Cortex of kidney (tissue), 1 donor: Measurements from ENCODE around the gene C2CD2.
"Not testable (repeated sequence)": the region's sequence is repeated elsewhere in the genome, so short reads cannot be mapped to it uniquely, and the experiment has no call there.

ENCODE experiments used
- DNase-seq: peaks from one replicate; lab custom pipeline; 2025; lab: John Stamatoyannopoulos, UW

The C2CD2 gene

GRCh38 chr21:41953831-41954653, at the start of gene C2CD2:
TSS of gene C2CD2 (minus strand) at chr21:41954018. CDS start at chr21:41953648, 370 bp downstream.
- DNase-seq = no peak

DNA sequence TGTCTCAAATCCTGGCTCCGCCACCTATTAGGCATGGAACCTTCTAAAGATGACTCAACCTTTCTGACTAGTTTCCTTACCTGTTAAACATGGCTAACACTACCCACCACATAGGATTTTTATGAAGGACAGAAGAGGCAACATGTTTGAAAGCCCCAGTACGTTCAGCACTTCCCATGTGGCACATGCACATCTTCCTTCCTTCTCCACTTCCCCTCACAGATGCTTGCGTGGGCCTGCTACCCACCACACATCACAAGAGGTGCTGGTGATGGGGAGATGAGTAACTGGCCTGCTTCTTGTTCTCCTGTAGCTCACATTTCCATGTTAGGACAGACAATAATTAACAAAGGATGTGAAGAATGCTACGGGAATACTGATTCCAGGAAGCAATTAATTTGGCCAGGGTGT, 49.2 kb upstream of the C2CD2 start:
- DNase-seq = no peak

DNA sequence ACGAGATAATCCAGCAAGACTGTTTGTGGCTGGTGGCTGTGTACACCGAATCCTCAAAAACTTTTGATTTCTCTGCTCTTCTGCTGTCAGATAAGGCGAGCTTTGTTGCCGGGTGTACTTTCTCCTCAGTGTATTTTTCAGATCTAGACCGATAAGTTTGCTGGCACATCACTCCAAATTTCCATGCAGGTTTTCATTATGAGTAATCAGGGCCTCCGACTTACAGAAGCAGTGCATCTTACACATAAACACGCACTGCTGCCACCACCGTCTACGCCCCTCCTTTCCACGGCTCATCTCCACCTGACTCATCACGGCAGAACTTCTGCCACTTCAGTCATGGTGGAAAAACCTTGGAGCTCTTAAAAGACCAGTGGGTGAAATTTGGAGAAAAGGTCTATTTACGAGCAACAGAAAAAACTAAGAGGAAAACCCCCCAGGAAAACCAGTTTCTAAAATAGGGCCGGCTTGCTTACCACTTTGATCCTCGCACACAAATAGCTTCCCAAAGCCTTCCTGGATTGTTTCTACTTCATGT, 48.7 kb upstream of the C2CD2 start:
- DNase-seq = no peak

DNA sequence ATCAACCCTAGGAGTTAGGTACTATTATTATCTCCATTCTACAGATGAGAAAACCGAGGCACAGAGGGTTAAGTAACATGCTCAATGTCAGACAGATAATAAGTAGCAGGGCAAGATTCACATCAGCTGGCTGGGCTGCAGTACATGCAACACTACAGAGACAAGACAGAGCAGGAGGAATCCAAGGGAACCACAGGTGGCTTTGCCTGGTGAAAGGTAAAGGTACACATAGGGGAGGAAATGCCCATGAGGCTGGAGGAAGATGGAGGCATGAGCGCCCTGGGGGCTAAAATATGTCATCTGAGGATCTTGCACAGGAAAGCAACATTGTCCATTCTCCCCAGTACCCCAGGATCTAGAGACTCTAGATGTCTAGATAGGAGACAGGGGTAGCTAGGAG, 48.0 kb upstream of the C2CD2 start:
- DNase-seq = no peak

DNA sequence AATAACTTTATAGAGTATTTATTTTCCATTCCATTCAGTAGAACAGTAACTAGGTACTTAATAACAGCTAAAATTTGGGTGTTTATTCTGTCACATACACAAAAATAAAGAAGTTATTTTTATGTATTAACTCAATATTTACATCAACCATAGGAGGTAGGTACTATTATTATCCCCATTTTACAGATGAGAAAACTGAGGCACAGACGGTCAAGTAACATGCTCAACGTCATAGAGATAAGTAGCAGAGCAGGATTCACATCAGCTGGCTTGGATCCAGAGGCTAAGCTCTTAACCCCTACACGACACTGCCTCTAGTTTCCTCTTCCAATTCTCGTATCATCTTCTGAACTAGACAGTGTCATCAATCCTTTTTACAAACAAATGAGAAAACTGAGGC, 47.1 kb upstream of the C2CD2 start:
- no peak for DNase-seq

GRCh38 chr21:41997657-41998056, 43.8 kb upstream of the C2CD2 start:
- DNase-seq = no peak

GRCh38 chr21:41995577-41995976, 41.8 kb upstream of the C2CD2 start:
- no peak for DNase-seq

- not testable (repeated sequence) for DNase-seq
Observed at GRCh38 chr21:41994613-41995012, 40.8 kb upstream of the C2CD2 start.

DNA sequence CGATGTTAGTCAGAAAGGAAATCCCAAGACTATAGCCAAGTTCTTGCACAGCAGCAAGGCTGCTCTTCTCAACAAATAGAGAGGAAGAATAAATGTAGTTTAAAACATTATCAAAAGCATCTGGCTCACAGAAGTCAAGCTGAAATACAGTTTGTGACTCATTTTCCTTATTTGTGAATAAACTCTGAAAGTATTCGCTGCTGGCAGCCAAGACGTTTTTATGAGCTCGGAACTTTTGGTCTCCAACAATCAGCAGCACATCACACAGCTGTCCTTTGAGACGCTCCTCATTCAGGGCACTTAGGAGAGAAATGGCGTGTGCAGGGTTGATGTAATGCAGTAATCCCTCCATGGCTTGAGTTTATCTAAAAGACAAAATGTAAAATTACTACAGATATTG, 39.9 kb upstream of the C2CD2 start:
- DNase-seq = no peak

DNA sequence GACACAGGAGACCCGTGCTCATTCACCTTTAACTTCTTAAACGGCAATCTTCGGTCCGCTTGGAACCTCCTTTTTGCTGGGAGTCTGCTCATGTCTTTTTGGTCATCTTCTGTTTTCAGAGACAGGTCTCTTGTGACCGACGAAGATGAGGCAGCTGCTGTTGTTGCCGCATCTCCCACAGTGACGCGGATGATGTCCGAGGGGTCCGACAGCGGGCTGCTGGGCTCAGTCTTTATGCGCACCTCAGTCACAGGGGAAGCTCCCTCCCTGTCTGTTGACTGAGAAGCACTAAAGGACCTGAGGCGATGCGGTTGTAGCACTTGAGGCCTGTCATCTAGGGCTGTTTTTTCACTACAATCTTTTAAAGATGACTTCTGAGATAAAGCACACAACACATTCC, 38.8 kb upstream of the C2CD2 start:
- no peak for DNase-seq

DNA sequence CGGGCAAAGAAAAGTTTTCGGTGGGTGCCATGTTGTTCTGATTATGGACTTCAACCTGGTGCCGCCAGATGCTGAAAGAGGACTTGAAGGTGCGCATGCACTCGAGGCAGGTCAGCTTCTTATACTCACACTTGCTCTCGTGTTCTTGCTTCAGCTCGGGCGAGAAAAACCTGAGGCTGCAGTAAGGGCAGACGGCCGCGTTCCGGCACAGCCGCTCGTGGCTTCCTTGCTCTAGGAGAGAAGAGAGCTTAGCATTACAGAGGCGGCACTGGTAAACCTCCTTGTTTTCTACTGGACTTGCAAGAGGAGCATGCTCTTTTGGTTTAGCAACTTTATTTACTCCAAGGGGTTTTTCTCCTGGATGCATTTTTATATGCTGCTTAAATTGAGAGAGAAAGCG, 37.8 kb upstream of the C2CD2 start:
- no peak for DNase-seq

- DNase-seq = no peak
Observed at GRCh38 chr21:41989698-41990097, 35.9 kb upstream of the C2CD2 start.

DNA sequence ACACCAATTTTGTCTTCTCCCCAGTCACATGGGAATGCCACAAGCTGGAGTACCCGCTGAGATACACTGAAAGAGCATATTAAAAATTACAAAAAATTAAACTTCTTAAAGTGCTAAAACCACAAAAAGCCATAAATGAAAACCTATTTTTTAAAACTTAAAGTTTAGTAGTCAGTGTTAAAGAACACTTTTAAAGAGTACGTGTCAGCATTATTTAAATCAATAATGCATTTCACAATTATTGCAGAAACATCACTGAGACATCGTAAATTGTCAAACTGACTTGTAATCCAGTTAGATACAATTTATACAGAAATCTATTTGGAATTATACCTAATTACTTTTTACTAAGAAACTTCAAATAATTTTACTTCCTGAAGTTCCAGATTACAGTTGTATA, 33.5 kb upstream of the C2CD2 start:
- no peak for DNase-seq

DNA sequence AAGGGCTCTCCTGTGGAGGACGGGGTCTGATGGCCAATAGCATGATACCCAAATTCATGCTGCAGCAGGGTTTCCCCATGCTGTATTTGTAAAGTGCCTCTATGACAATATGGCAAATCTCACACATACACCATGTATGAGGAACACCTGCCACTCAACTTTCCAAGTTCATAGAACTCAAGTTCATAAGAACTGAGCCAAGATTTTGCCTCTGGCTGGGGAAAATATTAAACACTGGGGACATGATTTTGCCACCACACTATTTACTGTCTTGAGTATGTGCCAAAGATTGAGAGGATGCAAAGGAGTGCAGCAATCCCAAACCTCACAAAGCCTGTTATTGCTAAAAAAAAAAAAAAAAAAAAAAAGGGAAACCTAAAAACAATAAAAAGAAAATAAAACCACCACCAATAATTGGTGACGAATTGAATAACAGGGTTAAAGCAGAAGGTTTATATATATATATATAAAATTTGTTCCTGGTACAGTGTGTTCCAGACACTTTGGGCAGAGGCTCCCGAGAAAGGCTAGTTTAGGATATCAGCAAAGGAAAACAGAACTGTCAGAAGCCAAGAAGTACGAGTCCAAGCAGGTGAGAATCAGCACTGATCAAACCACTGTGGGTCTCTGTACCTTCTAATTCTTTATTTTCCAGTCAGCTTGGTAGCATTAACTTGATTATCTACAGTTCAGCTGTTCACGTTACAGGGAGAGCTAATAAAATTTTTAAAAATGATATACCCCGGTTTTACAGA, 32.0 kb upstream of the C2CD2 start:
- no peak for DNase-seq

GRCh38 chr21:41983229-41983628, 29.4 kb upstream of the C2CD2 start:
- no peak for DNase-seq

DNA sequence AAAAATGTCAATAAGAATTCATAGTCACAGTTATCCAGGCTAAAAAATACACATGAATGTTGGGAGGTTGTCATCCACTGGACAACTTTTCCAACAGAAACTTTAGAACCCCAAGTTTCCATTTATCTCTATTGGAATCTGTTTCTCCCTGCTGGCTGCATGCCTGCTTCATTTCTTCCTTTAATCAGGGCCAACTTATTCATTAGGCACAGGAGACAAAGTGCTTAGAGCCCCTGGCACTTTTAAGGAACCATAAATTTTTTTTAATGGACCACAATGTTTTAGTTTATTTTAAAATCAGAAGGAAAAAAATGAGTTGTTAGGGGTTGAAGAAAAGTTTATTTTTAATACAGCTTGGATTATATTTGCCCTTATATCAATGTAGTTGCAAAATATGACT, 26.7 kb upstream of the C2CD2 start:
- DNase-seq = no peak

DNA sequence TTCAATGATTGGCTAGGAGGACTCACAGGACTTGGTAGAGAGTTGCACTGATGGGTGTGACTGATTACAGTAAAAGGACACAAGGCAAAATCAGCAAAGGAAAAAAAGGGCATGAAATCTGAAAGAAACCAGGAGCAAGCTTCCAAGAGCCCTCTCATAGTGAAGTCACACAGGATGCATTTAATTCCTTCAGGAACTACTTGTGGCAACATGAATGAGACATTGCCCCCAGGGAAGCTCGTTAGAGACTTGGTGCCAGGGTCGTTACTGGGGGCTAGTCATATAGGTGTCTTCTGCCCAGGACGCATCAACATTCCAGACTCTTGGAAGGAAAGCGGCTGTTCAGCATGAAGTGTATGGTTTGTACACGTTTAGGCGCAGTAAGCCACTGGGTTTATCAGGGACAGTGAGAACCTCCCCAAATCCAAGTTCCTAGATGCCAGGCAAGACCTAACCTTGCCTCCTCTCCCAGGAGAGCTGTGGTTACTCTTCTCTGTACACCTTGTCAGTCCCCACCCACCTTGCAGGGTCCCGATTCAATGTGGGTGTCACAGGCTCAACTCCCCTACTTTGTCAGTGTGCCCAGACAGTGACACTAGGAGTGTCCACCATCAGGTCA, 26.0 kb upstream of the C2CD2 start:
- no peak for DNase-seq

GRCh38 chr21:41979335-41979734, 25.5 kb upstream of the C2CD2 start:
- no peak for DNase-seq

- no peak for DNase-seq
Observed at GRCh38 chr21:41977034-41977950, 23.5 kb upstream of the C2CD2 start.

GRCh38 chr21:41976611-41977010, 22.8 kb upstream of the C2CD2 start:
- DNase-seq = no peak

GRCh38 chr21:41975391-41976272, 21.8 kb upstream of the C2CD2 start:
- no peak for DNase-seq
